GM19468 (cell line): ENCODE data around the gene IKZF2.

Experiments used
- ATAC-seq: cut with Tn5 transposase; IDR thresholded peaks from one replicate; pipeline ENCODE4 v1.9.1; 2021; ENCODE audit warnings: mild to moderate bottlenecking, moderate library complexity, moderate number of reproducible peaks; ENCODE audit not compliant: unreplicated experiment; ENCODE audit errors: extremely low read depth

IKZF2 gene

DNA sequence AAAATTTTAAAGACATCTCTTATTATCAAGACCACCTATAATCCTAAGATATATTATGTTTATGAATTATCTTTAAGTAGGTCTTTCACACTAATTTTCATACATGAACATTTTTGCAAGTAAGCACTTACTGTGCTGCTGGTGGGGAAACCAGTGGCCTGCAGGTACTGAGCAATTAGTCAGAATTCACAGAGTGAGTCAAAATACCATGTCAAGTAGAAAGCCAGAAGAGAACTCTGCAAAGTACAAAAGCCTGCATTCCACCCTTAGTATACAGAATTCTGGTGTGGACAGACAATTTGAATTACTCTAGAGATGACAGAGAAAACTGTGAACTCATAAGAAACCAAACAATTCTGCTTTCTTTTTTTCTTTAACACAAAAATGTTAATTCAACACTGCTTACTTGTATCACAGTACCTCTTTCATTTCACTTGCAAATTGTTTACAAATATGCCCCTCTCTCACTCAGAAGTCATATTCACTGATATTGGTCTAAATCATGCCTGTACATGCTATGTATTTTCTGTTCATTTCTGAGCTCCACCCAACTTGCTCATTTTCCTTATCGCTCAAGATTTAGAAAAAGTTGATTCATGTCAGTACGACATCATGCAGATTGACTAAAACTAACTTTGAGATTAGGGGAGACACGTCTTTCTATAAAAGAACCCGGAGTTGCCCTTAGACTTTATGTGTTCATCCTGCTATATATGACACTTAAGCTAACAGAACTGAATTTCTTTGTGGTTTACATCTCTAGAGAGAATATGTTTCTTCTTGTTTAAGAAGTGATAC lies 182.9 kb downstream of the IKZF2 start:
- ATAC-seq = no peak

DNA sequence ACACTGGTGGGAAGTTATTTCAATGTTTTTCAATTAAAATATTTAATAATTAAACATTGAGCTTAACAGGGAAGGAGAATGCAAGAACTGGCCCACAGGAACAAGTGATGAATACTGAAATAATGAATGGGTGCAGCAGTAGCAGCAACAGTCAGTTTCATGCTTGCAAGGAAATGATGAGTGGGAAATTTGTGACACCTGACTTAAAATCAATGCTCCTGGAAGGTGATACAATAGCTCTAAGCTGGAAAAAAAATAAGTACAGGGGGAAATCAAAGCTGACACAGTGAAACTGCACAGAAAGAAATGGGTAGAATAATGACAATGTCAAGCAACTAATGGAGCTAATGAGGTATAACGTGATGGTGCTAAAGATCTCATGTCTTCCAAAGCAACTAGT lies 184.5 kb downstream of the IKZF2 start:
- ATAC-seq = no peak

DNA sequence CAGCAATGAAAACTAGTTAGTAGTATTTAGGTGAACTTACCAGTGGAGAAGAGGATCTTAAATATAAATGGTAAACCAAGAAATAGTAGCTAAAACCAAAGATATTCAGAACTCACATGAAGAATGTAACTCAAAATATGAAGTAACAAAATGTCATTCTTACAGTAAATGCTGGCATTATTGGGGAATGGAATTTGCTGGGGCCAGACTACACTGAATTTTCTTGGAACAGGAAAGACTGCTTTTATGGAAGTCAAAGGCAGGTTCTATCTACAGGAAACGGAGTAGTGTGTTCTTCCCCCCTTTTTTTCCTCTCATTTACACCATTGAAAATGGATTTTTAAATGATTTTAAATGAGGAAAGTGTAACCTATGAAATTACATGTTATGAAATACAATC lies 188.7 kb downstream of the IKZF2 start:
- ATAC-seq = no peak

DNA sequence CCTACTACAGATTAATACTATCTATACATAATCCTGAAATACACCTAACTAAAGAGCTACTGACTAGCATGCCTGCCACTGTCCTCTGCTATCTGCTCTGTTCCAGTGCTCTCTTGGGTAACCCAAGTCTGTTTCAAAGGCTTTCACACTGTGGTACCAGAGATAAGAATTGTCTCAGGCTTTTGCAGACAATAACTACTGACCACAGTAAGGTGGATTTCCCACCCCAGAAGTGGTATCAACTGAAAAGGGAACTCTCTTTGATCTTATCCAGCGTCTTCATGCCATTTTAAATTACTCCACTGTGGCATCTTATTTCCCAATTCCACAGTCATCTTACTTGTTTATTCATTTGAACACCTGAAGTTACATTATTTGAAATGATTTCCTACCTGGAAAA lies 190.2 kb downstream of the IKZF2 start:
- no peak for ATAC-seq

DNA sequence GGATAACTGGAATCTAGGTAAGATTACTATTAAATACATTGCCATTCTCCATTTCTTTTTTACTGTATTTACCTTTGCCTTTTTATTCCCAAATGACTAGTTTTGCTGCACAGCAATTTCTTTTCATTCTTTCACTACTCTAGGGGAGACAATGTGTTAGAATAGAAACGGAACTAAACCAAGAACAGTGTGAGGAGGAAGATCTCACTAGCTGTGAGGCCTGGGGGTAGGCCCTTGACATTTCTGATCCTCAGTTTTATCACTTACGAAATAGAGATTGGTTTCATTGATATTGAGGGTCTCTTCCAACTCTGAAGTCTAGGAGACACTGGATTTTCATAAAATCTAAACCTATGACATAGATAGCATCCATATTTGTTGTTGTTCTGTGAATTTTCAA lies 191.1 kb downstream of the IKZF2 start:
- ATAC-seq = no peak

DNA sequence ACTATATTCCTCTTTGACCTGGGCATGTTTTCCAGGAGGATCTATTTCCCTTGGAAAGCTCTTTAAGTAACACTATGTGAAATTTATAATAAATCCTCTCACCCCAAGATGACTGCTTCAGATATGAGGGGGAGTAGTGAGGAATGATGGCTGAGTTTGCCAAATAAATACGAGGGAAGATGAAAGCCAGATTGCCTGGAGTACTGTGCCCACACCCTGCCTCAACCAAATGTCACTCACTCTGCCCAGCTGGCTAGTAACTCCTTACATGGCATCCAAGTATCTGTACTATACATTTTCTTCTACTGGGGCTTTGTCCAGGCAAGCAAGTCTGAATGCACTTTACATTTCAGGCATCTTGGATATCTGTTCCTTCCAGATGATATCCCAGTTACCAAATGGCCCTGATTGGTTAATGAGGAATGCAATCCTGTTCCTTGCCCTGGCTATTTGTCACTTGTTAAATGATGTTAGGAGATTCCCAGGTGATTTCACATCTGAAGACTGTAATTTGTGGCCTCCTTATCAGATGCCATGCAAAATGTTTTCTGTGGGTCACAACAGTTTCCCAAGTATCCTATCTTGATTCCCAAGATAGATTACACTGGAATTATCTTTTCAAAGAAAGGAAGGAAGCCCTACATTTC lies 191.8 kb downstream of the IKZF2 start:
- no peak for ATAC-seq

DNA sequence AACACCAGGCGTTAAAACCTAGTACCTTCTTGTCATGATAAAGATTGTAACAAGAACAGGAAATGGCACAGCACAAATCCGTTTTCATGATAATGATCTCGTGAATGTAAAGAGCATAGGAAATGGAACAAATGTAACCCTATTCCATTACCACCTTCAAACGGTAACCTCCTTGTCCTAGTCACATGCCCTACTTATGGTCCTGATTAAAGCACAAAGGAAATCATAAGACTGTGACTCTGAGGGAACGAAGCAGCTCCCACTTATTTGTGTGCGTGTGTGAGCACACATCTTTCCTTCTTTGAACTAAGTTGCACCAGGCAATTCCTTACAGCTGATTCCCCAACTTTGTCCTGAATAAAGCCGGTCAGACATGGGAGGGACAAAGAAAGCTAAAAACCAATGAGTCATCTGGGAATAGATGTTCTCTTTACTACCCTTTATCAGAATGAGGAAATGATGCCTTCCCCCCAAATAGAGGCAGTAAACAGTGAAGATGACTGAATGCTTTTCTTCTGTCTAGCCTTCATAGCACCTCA lies 192.6 kb downstream of the IKZF2 start:
- ATAC-seq = no peak

DNA sequence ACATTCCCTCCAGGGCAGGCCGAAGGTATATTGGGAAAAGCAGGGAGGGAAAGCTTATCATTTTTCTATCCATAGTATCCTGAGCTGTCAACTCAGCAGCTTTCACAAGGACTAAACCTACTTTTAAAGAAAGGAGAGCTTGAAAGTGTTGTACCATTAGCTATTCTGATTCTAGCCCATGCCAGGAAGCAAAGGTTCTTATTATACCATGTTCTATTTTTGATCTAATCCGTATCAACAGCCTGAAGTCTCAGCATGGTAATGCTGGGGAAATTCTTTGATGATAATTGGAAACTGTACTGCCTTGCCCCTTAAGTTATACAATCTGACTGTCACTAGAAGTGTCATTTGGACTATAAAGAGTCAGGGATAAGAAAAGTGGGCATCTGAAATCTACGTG lies 193.3 kb downstream of the IKZF2 start:
- no peak for ATAC-seq

DNA sequence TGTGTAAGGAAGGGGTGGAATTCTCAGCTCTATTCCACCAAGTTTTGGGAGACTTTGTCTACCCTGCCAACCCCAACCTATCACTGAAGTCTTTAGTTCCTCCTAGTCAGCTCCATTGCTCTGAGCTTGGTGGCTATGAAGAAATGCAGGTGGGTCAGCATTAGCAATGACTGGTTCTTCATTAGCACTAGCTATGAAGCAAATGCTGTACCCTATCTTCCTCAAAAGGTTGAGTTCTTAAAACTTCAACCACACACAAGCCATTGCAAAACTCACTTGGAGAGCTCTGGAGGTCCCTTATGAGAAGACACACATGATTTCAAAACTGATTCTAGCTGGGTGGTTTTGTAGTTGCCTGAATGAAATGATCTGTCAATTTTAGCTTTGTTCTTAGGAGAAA lies 193.8 kb downstream of the IKZF2 start:
- ATAC-seq = no peak

DNA sequence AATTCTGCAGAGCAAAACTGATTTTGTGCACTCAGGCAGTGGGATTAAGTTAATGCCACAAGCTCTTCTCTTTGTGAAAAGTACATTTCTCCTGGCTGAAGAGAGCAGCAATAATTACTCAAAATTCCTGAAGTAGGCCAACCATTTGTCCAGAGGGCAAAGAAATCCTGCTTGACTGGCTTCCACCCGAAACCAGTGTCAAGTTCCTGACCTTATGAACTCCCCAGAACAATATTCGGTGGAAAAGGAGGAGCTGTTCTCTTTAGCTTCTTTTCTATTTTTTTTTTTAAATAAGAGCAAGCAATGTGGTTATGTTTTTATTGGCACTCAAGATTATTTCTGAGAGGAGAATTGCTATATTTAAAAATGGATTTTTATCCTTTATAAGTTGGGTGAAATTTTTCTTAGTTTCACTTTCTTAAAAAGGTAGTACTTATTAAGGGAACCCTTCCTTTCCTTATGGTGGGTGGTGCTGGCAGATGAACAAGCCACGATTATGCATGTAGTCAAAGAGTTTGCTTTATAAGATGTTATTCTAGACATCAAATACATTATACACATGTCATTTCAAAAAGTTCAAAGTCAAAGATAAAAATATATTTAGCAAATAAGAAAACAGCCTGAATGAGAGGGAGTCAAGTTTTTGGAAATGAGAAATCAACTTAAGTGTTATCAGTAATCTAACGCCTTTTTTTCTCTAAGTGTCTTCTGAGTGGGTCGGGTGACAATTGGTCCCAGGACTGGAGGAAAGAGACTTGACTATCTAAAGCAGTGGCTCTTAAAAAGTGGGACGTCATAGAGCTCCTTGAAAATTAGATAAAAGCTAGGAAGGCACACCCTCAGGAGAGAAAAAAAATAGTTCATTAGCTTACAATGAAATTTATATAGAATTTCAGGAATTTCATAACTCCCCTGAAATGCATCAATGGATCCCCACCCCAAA lies 194.5 kb downstream of the IKZF2 start:
- no peak for ATAC-seq

DNA sequence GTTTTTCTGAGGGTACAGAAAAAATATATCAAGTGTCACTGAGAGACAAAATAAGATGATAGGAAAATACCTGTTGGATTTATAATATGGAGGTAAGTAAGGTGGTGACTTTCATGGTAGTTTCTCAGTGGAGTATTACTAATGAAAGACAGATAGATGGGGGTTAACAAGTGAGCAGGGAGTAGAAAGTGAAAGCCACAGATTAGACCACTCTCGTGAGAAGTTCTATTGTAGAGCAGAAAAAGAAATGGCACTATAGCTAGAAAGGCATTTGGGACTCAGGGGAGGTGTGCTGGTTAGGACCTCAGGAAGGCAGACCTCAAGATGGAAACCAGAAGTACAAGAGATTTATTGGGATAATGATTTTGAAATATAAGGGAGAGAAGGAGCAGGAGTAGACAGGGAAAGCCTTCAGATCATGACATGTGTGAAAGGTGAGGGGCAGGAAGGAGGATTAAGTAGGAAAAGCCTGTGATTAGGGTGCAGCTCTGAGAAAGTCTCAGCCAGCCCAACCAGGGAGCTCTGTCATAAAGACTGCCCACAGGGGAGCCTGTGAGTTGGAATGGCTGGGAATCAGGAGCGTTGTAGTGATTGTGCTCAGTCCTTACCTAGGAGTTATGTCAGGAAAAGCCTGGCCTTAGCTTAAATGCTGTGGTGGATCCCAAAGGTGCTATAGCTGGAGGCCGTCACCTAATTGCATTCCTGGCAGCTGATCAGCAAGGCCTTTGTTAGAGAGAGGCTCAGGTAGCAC lies 198.1 kb downstream of the IKZF2 start:
- peak; percentile 69 for ATAC-seq

DNA sequence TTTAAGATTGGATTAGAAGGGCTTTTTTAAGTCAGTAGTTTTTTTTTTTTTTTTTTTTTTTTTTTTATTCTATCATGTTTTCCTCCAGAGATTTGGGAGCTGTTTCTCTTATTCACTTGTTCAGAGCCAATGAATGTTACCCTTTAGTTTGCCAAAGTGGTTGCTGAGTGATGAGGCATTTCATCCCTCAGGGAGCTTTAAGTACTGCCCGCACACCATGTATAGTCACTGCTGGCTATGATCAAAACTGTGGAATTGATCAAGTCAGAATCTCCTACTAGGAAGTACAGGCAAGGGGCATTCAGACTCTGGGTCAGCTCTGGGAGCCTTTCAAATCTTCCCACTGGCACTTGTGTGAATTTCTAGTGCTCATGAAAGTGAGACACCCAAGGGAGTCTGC lies 201.6 kb downstream of the IKZF2 start:
- ATAC-seq = no peak
